GM18951 (cell line): Measurements from ENCODE around the gene MX2.

Source experiments
- POLR2A ChIP-seq: IDR thresholded peaks from 4 replicates; pipeline ENCODE4 v1.6.1; 2011; ENCODE audit warnings: mild to moderate bottlenecking; ENCODE audit not compliant: insufficient read length, insufficient read depth; ENCODE audit errors: extremely low read depth
- in situ Hi-C: fragments of 300-500 bp; cut with MboI; formaldehyde crosslinking; loops from one replicate; pipeline ENCODE4 v1.12.0; 2022; ENCODE audit warnings: low sequenced_read_pairs, mixed read lengths, inconsistent platforms; ENCODE audit not compliant: unreplicated experiment

Gene MX2

GRCh38 chr21:41393876-41394465 is 32.1 kb downstream of the MX2 start:
- in situ Hi-C loops, result no loop called here
- no peak for TF ChIP-seq POLR2A

DNA sequence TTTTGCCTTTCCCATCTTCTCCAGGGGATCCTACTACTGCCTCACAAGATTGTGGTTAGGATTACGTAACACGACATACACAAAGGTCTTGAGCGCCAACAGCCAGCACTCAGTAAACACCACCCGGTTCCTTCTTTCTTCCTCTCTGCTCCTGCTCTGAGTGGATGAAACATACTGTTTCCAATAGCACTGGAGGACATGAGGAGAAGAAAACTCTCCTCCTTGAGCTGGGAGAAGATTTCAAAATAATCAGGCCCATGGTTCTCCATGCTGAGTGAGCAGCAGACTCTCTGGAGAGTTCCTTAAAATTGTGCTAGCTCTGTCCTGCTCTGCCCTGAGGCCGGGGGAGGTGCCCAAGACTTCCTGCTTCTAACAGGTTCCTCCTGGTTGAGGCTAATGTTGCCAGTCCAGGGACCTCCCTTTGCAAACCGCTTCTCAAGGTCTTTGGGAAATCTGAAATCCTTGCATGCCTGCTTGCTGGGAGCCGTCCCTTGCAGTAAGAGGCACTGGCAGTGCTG is 34.8 kb downstream of the MX2 start:
- in situ Hi-C loops, result no loop called here
- TF ChIP-seq POLR2A, result no peak

DNA sequence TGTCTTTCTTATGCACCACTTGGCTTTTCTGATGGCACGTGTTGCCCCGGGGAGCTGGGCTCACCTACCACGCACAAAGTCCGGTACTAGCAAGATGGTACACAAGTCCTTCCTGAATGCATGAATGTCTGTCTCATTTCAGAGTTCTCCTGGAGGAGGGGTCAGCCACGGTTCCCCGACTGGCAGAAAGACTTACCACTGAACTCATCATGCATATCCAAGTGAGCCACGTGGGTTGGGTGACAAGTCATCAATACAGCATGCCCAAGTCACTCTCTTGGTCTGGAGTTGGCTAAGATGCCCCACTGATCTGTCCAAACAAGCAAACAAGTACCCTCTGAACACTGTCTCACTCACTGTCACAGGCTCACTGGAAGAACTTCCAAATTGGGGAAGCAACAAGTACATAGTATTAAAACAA is 35.7 kb downstream of the MX2 start:
- no peak for TF ChIP-seq POLR2A
- in situ Hi-C loops, result no loop called here

- in situ Hi-C loops, result no loop called here
Observed at GRCh38 chr21:41398251-41398650, 36.4 kb downstream of the MX2 start.

GRCh38 chr21:41398831-41399230 is 37.0 kb downstream of the MX2 start:
- in situ Hi-C loops, result no loop called here
- TF ChIP-seq POLR2A, result no peak

More at GRCh38 chr21:41398251-41398650, 36.4 kb downstream of the MX2 start:
- TF ChIP-seq POLR2A, result no peak

- TF ChIP-seq POLR2A, result no peak
- in situ Hi-C loops, result no loop called here
Observed at GRCh38 chr21:41399246-41399800, 37.5 kb downstream of the MX2 start.

GRCh38 chr21:41402231-41402630 is 40.4 kb downstream of the MX2 start:
- in situ Hi-C loops, result no loop called here
- no peak for TF ChIP-seq POLR2A

- TF ChIP-seq POLR2A, result no peak
- in situ Hi-C loops, result no loop called here
Observed at GRCh38 chr21:41402796-41403195, 41.0 kb downstream of the MX2 start.

DNA sequence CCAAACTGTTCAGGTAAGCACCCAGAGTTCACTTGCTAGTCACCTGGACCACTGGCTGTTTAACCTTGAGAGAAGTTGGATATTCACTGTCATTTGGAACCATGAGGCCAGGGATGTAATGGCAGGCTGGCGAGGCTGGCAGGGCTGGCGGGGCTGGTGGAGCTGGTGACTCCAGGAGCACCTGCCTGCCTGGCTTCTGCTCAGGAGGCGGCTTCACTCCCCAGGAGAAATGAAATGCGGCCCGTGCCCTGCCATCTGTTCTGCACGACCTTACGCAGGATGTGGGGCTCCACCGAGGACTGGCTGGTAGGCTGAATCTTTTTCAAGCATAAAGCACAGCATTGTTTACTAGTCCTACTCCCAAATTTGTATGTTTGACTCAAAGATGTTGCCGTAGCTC is 41.5 kb downstream of the MX2 start:
- no peak for TF ChIP-seq POLR2A
- in situ Hi-C loops, result no loop called here

DNA sequence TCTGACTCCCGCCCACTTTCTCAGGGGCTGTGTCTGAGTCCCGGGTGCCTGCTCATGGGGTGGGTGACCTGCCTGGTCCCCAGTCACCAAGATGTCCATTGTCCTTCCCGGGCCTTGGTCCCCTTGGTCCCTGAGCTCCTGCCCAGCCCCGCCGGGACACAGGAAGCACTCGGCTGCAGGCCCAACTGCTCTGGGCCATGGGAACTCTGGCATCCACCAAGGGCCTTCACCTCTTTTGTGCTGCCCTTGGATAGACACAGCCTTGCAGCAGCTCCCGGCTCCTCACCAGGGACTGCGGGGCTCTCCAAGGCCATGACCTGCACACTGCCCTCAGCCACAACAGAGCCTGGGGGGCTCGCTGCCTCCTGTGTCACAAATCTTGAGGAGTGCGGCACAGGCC is 42.1 kb downstream of the MX2 start:
- no peak for TF ChIP-seq POLR2A
- in situ Hi-C loops, result no loop called here

- in situ Hi-C loops, result no loop called here
- TF ChIP-seq POLR2A, result no peak
Observed at GRCh38 chr21:41405321-41405720, 43.5 kb downstream of the MX2 start.

GRCh38 chr21:41406340-41406739 is 44.5 kb downstream of the MX2 start:
- no peak for TF ChIP-seq POLR2A
- in situ Hi-C loops, result no loop called here

- in situ Hi-C loops, result no loop called here
- TF ChIP-seq POLR2A, result no peak
Observed at GRCh38 chr21:41407541-41408460, 46.0 kb downstream of the MX2 start.
